Sigmoid colon (tissue), 7 donors: ENCODE measurements around the gene ZNF212. TPM values are rescaled to one million over a fixed set of nuclear protein-coding genes. Genes with fewer than 3 reads are reported as not detected.

Source experiments
- DNase-seq: peaks from one replicate; pipeline ENCODE4 v3.0.0-alpha.2; 2019
- H3K27ac ChIP-seq, 4 donors: fragments of 200-600 bp; sonication (generic); one replicate each; pipeline ENCODE4 v1.5.1; 2016 to 2019; ENCODE audit warnings: mild to moderate bottlenecking in 1 of 4
- H3K27me3 ChIP-seq, 3 donors: fragments of 200-600 bp; sonication (generic); one replicate each; pipeline ENCODE4 v1.5.1; 2019; ENCODE audit warnings: mild to moderate bottlenecking in 1 of 3
- H3K36me3 ChIP-seq, 4 donors: fragments of 200-600 bp; sonication (generic); one replicate each; pipeline ENCODE4 v1.5.1; 2016 to 2019
- H3K4me1 ChIP-seq, 4 donors: fragments of 200-600 bp; sonication (generic); one replicate each; pipeline ENCODE4 v1.5.1; 2017 to 2019
- H3K4me3 ChIP-seq, 4 donors: fragments of 200-600 bp; sonication (generic); one replicate each; pipeline ENCODE4 v1.5.1; 2017 to 2019; ENCODE audit warnings: mild to moderate bottlenecking in 2 of 4, moderate library complexity in 1 of 4
- H3K9me3 ChIP-seq, 4 donors: fragments of 200-600 bp in 3 of 4; sonication (generic) in 3 of 4; one replicate each; pipeline versions ENCODE4 v1.5.1 to v1.6.1; 2013 to 2019
- CTCF ChIP-seq, 4 experiments: fragments of 450-650 bp in 3 of 4; fragments of 200-600 bp in 1 of 4; IDR thresholded peaks; one replicate each; pipeline ENCODE4 v1.5.1; 2016 to 2019; ENCODE audit warnings: antibody characterized with exemption in 4 of 4, mild to moderate bottlenecking in 3 of 4, moderate library complexity in 2 of 4
- EP300 ChIP-seq, 4 donors: sonication (generic); formaldehyde crosslinking; IDR thresholded peaks; one replicate each; pipeline ENCODE4 v1.6.1; 2017; ENCODE audit warnings: antibody characterized with exemption in 4 of 4
- POLR2A ChIP-seq, 2 donors: fragments of 450-650 bp; IDR thresholded peaks; one replicate each; pipeline ENCODE4 v1.6.1; 2016; ENCODE audit warnings: antibody characterized with exemption in 2 of 2, mild to moderate bottlenecking in 2 of 2, moderate library complexity in 2 of 2
- POLR2AphosphoS5 ChIP-seq, 4 donors: sonication (generic); formaldehyde crosslinking; IDR thresholded peaks; one replicate each; pipeline ENCODE4 v1.6.1; 2017; ENCODE audit warnings: antibody characterized with exemption in 4 of 4
- WGBS, 2 donors: extraction: QIAGEN DNeasy Blood & Tissue Kit; methylation state at CpG; one replicate each; pipeline ENCODE4 v1.1.7; 2013; 5-methylcytosine and 5-hydroxymethylcytosine counted together
- intact Hi-C: fragments of 100-400 bp; cut with DNase I; formaldehyde crosslinking; loops from one replicate; pipeline ENCODE4 v1.15.1; 2023
- polyA plus RNA-seq, 3 donors: library from polyadenylated mRNA; stranded (reverse); fragments of 200-250 nt; gene quantifications; one replicate each; pipeline ENCODE4 v1.2.3, GENCODE V29; 2013
- total RNA-seq, 4 donors: library from RNA; depleted of rRNA; stranded (reverse); fragments of >200 nt; gene quantifications; one replicate each; pipeline ENCODE4 v1.1.0, GENCODE V29; 2016
- donor health status: healthy with polysubstance abuse.
- donor health status: Bipolar disorder and iron deficiency.
- donor health status: healthy.

ZNF212 gene
- total and polyA plus RNA-seq, 7 donors: 4.1 to 13.6 (median 5.8) TPM

- no peak for DNase-seq
- Histone ChIP-seq H3K9me3 (no peaks in the 10 kb centered on the region), H3K27me3 (no peaks in the 10 kb centered on the region), H3K27ac (no peak overlapping the region), H3K36me3 (peaks cover 43 to 100% (median 78%) of the 10 kb centered on the region in 4 donors), H3K4me1 (no peaks in the 10 kb centered on the region), H3K4me3 (no peak overlapping the region)
- 86 to 88% methylated on average over 7 of the region's 7 CpGs for whole genome bisulfite sequencing, 2 donors
- TF ChIP-seq EP300 (IDR thresholded peaks at IDR 0.05): no peak
- no peak for TF ChIP-seq POLR2A (IDR thresholded peaks at IDR 0.05)
- TF ChIP-seq POLR2AphosphoS5 (IDR thresholded peaks at IDR 0.05): no peak
- no peak for TF ChIP-seq CTCF (IDR thresholded peaks at IDR 0.05)
- intact Hi-C loops: no loop called here
These were observed 25.3 kb upstream of the ZNF212 start for GRCh38 chr7:149214020-149214720.

GRCh38 chr7:149216402-149216801, 23.0 kb upstream of the ZNF212 start:
- Histone ChIP-seq H3K27me3 (no peaks in the 10 kb centered on the region), H3K4me1 (no peaks in the 10 kb centered on the region), H3K9me3 (no peaks in the 10 kb centered on the region), H3K27ac (no peak overlapping the region), H3K4me3 (no peak overlapping the region), H3K36me3 (peaks cover 28 to 100% (median 72%) of the 10 kb centered on the region in 4 donors)
- TF ChIP-seq CTCF (IDR thresholded peaks at IDR 0.05): no peak
- no peak for TF ChIP-seq POLR2A (IDR thresholded peaks at IDR 0.05)
- TF ChIP-seq EP300 (IDR thresholded peaks at IDR 0.05): no peak
- no peak for TF ChIP-seq POLR2AphosphoS5 (IDR thresholded peaks at IDR 0.05)
- 72 to 89% methylated on average over 2 of the region's 2 CpGs for WGBS, 2 donors
- intact Hi-C loops: no loop called here
- DNase-seq: no peak

GRCh38 chr7:149217570-149217969, 21.9 kb upstream of the ZNF212 start:
- no peak for DNase-seq
- H3K4me1 ChIP-seq: no peaks in the 10 kb centered on the region
- intact Hi-C loops: no loop called here
- H3K27me3 ChIP-seq: no peaks in the 10 kb centered on the region
- H3K27ac ChIP-seq: no peak overlapping the region
- 92 to 93% methylated on average over 6 of the region's 6 CpGs for WGBS, 2 donors
- no peak overlapping the region for H3K4me3 ChIP-seq
- TF ChIP-seq POLR2AphosphoS5 (IDR thresholded peaks at IDR 0.05) (no peak), EP300 (IDR thresholded peaks at IDR 0.05) (no peak), POLR2A (IDR thresholded peaks at IDR 0.05) (no peak), CTCF (IDR thresholded peaks at IDR 0.05) (no peak)
- no peaks in the 10 kb centered on the region for H3K9me3 ChIP-seq
- peaks cover 24 to 100% (median 65%) of the 10 kb centered on the region in 4 donors for H3K36me3 ChIP-seq

GRCh38 chr7:149218469-149219420, 20.7 kb upstream of the ZNF212 start:
- Histone ChIP-seq H3K4me3 (no peak overlapping the region), H3K4me1 (no peaks in the 10 kb centered on the region), H3K27me3 (no peaks in the 10 kb centered on the region), H3K27ac (no peak overlapping the region), H3K9me3 (no peaks in the 10 kb centered on the region), H3K36me3 (peaks cover 16 to 100% (median 59%) of the 10 kb centered on the region in 4 donors)
- no peak for DNase-seq
- intact Hi-C loops: no loop called here
- 83 to 93% methylated on average over 10 of the region's 10 CpGs for WGBS, 2 donors
- no peak for TF ChIP-seq CTCF (IDR thresholded peaks at IDR 0.05)
